PC-3 (cell line): Measurements from ENCODE around the gene HHAT.

Source experiments
- CTCF ChIP-seq: fragments of 300-600 bp; sonication (generic); conservative IDR thresholded peaks from 2 replicates; pipeline ENCODE4 v1.5.1; 2017; ENCODE audit warnings: antibody characterized with exemption, low read depth, mild to moderate bottlenecking, low read length
- EZH2 ChIP-seq: fragments of 300-600 bp; sonication (generic); IDR thresholded peaks from one replicate; pipeline ENCODE4 v1.6.1; 2017; ENCODE audit warnings: antibody characterized with exemption, mild to moderate bottlenecking, low read length; ENCODE audit not compliant: unreplicated experiment
- EZH2phosphoT487 ChIP-seq: fragments of 300-600 bp; sonication (generic); IDR thresholded peaks from 2 replicates; pipeline ENCODE4 v1.6.1; 2018; ENCODE audit warnings: mild to moderate bottlenecking, antibody characterized with exemption, low read length, borderline replicate concordance

GRCh38 chr1:210633636-210634035, 304.9 kb downstream of the HHAT start:
- TF ChIP-seq CTCF (no peak), EZH2 (no peak), EZH2phosphoT487 (no peak)
